Peyer's patch (tissue), 4 donors: ENCODE data around the gene ANXA6.

Experiments
- POLR2A ChIP-seq, 2 donors: fragments of 450-650 bp; IDR thresholded peaks; one replicate each; pipeline ENCODE4 v1.5.1; 2017; ENCODE audit warnings: antibody characterized with exemption in 2 of 2, mild to moderate bottlenecking in 2 of 2, moderate library complexity in 2 of 2
- TF ChIP-seq, protein P1 (sequence below), 6 experiments: fragments of 450-650 bp in 4 of 6; fragments of 200-600 bp in 2 of 6; sonication (generic) in 1 of 6; IDR thresholded peaks; one replicate each; pipeline ENCODE4 v1.5.1; 2017 to 2019; ENCODE audit warnings: antibody characterized with exemption in 6 of 6, mild to moderate bottlenecking in 3 of 6, moderate library complexity in 1 of 6

DNA sequence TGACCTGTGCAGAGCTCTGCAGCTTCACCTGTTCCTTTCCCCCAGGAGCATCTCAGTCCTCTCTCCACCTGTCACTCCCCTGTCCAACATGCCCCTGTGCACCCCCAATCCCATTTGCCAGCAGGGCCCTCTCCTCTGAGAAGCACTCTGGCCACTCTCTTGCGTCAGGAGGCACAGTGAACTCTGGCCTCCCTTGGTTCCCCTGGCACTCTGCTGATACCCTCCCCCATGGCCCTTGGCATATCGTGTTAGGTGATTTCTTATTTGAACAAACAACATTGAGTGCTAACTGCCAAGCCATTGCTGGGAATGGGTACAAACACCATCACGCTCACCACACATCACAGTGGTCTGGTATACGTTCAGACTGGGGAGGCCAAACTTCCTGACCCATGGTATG is 55.8 kb downstream of the ANXA6 start:
- TF ChIP-seq, protein P1, sequence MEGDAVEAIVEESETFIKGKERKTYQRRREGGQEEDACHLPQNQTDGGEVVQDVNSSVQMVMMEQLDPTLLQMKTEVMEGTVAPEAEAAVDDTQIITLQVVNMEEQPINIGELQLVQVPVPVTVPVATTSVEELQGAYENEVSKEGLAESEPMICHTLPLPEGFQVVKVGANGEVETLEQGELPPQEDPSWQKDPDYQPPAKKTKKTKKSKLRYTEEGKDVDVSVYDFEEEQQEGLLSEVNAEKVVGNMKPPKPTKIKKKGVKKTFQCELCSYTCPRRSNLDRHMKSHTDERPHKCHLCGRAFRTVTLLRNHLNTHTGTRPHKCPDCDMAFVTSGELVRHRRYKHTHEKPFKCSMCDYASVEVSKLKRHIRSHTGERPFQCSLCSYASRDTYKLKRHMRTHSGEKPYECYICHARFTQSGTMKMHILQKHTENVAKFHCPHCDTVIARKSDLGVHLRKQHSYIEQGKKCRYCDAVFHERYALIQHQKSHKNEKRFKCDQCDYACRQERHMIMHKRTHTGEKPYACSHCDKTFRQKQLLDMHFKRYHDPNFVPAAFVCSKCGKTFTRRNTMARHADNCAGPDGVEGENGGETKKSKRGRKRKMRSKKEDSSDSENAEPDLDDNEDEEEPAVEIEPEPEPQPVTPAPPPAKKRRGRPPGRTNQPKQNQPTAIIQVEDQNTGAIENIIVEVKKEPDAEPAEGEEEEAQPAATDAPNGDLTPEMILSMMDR (IDR thresholded peaks at IDR 0.05) = no peak
- TF ChIP-seq POLR2A (IDR thresholded peaks at IDR 0.05) = no peak
